22Rv1 (cell line): Measurements from ENCODE around the gene U2AF2.

Experiments used
- ZFX ChIP-seq: fragments of 450-650 bp; IDR thresholded peaks from 2 replicates; pipeline ENCODE4 v1.6.1; 2017; ENCODE audit warnings: antibody characterized with exemption, borderline replicate concordance
- TF ChIP-seq, protein P1 (sequence below): fragments of 450-650 bp; IDR thresholded peaks from 2 replicates; pipeline ENCODE4 v1.5.1; 2017; ENCODE audit warnings: mild to moderate bottlenecking

DNA sequence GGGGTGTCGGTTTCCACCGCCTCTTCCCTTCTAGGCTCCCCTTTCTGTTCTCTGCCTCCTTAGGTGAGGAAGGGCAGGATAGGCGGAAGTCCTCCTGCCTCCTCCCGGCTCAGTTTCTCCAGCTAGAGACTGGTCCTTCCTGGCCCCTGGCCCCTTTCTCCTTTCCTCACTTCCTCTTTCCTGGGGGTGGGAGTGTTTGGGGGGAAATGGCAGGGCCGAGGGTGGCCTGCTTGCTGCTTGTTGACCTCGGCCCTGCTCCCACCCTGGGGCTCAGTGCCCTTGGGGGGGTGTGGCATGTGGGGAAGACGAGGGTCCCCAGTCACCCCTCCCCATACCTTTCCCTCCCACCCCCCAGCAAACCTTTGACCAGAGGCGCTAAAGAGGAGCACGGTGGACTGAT lies 5.0 kb downstream of the U2AF2 start:
- TF ChIP-seq, protein P1, sequence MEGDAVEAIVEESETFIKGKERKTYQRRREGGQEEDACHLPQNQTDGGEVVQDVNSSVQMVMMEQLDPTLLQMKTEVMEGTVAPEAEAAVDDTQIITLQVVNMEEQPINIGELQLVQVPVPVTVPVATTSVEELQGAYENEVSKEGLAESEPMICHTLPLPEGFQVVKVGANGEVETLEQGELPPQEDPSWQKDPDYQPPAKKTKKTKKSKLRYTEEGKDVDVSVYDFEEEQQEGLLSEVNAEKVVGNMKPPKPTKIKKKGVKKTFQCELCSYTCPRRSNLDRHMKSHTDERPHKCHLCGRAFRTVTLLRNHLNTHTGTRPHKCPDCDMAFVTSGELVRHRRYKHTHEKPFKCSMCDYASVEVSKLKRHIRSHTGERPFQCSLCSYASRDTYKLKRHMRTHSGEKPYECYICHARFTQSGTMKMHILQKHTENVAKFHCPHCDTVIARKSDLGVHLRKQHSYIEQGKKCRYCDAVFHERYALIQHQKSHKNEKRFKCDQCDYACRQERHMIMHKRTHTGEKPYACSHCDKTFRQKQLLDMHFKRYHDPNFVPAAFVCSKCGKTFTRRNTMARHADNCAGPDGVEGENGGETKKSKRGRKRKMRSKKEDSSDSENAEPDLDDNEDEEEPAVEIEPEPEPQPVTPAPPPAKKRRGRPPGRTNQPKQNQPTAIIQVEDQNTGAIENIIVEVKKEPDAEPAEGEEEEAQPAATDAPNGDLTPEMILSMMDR = no peak
- TF ChIP-seq ZFX = no peak
